ENCODE data around the gene MISP. TPM values are rescaled to one million over a fixed set of nuclear protein-coding genes. Genes with fewer than 3 reads are reported as not detected.
"Not testable (repeated sequence)": the region's sequence is repeated elsewhere in the genome, so short reads cannot be mapped to it uniquely, and the experiment has no call there.

The MISP gene
- total RNA-seq, 5 donors from 2014 or later (not counting 1 experiment from before 2014, with no cell fraction given), result 0.10 to 0.16 (median 0.15) TPM; not detected in 2

- Histone ChIP-seq H3K4me3 (ENCODE audit: control insufficient read depth in 1 of 2, extremely low read depth in 1 of 2, low read length in 1 of 2) (no peak overlapping the region), H3K36me3 (ENCODE audit: control insufficient read depth in 2 of 2, extremely low read depth in 1 of 2, insufficient read depth in 1 of 2, low read length in 1 of 2) (no peaks in the 10 kb centered on the region), H3K4me1 (ENCODE audit: control insufficient read depth in 1 of 2, extremely low read depth in 1 of 2, insufficient read depth in 2 of 2, low read length in 2 of 2) (peaks cover 0 to 5% of the 10 kb centered on the region in 2 experiments), H3K27ac (ENCODE audit: low read length) (no peak overlapping the region), H3K9me3 (no peaks in the 10 kb centered on the region), H3K27me3 (replicated peaks in 1 of 2; ENCODE audit: control insufficient read depth in 2 of 2, extremely low read depth in 1 of 2, insufficient read depth in 2 of 2, low read length in 1 of 2) (peaks cover 0 to 68% of the 10 kb centered on the region in 2 experiments)
- H3K27me3 Mint-ChIP-seq, result peaks cover 10 to 30% of the 10 kb centered on the region in 2 donors
- H3K27ac Mint-ChIP-seq, result no peak overlapping the region
- DNase-seq, result no peak
- no peaks in the 10 kb centered on the region for H3K36me3 Mint-ChIP-seq
- POLR2A ChIA-PET, result no interaction called here
- 93% methylated on average over 6 of the region's 13 CpGs for WGBS (ENCODE audit: insufficient coverage)
- CTCF ChIA-PET, result interaction anchor here in 1 of 2 donors (0.6 kb wide), 1 partner anchor 11 kb away, joined by 3 read pairs; no protein-coding TSS in a partner anchor
- no peak overlapping the region for H3K4me3 Mint-ChIP-seq
- peaks cover 0 to 2% (median 0%) of the 10 kb centered on the region in 3 donors for H3K4me1 Mint-ChIP-seq
- ATAC-seq (replicated peaks in 1 of 4), result no peak
- no peaks in the 10 kb centered on the region for H3K9me3 Mint-ChIP-seq
Measured at GRCh38 chr19:723247-723646, 27.7 kb upstream of the MISP start.

DNA sequence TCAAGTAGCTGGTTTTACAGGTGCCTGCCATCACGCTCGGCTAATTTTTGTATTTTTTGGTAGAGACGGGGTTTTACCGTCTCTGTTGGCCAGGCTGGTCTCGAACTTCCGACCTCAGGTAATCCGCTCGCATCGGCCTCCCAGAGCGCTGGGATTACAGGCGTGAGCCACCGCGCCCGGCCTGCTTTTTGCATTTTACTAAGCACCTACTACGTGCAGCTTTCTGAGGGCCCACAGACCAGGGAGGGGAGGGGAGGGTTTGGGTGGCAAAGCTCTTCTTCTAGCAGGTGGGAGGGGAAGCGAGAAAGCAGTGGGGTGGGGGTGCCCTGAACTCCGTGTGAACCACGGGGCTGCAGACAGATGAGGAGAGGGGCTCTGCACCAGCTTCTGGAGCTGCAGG lies 27.2 kb upstream of the MISP start:
- POLR2A ChIA-PET, result no interaction called here
- WGBS (ENCODE audit: insufficient coverage), result 81% methylated on average over 12 of the region's 18 CpGs
- Histone ChIP-seq H3K27me3 (replicated peaks in 1 of 2; ENCODE audit: control insufficient read depth in 2 of 2, extremely low read depth in 1 of 2, insufficient read depth in 2 of 2, low read length in 1 of 2) (peaks cover 0 to 64% of the 10 kb centered on the region in 2 experiments), H3K27ac (ENCODE audit: low read length) (no peak overlapping the region), H3K9me3 (no peaks in the 10 kb centered on the region), H3K4me1 (ENCODE audit: control insufficient read depth in 1 of 2, extremely low read depth in 1 of 2, insufficient read depth in 2 of 2, low read length in 2 of 2) (peaks cover 0 to 5% of the 10 kb centered on the region in 2 experiments), H3K4me3 (ENCODE audit: control insufficient read depth in 1 of 2, extremely low read depth in 1 of 2, low read length in 1 of 2) (no peak overlapping the region), H3K36me3 (ENCODE audit: control insufficient read depth in 2 of 2, extremely low read depth in 1 of 2, insufficient read depth in 1 of 2, low read length in 1 of 2) (no peaks in the 10 kb centered on the region)
- no peak overlapping the region for H3K27ac Mint-ChIP-seq
- peaks cover 5 to 25% of the 10 kb centered on the region in 2 donors for H3K27me3 Mint-ChIP-seq
- H3K9me3 Mint-ChIP-seq, result no peaks in the 10 kb centered on the region
- H3K4me3 Mint-ChIP-seq, result no peak overlapping the region
- H3K36me3 Mint-ChIP-seq, result no peaks in the 10 kb centered on the region
- ATAC-seq (replicated peaks in 1 of 4) (no peak), DNase-seq (no peak)
- CTCF ChIA-PET, result interaction anchor here in 1 of 2 donors (0.6 kb wide), 1 partner anchor 11 kb away, joined by 3 read pairs; no protein-coding TSS in a partner anchor
- peaks cover 0 to 2% (median 0%) of the 10 kb centered on the region in 3 donors for H3K4me1 Mint-ChIP-seq

DNA sequence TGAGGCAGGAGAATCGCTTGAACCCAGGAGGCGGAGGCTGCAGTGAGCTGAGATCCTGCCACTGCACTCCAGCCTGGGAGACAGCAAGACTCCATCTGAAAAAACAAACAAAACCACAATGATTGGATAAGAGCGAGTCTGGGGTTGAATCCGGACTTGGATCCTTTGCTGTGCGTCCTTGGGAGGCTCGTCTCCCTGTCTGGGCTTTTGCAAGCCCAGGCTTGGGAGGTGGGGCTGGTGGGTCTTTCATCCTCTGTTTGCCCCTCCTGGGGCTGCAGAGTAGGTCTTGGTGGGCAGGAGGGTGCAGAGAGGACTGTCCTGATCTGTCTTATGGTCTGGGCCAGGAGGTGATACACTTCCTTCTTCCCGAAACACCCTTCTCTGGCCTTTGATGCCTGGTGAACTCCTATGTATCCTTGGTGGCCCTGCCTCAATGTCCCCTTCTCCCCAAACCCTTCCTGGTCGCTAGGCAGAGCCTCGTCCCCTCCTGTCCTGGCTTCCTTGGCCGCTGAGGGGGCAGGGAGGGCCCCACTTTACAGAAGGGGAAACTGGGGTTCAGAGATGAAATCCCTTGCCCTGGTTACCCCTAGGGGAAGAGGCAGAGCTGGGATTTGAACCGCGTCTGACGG lies 25.3 kb upstream of the MISP start:
- POLR2A ChIA-PET, result no interaction called here
- CTCF ChIA-PET, result no interaction called here
- Mint-ChIP-seq H3K4me3 (no peak overlapping the region), H3K9me3 (no peaks in the 10 kb centered on the region), H3K36me3 (no peaks in the 10 kb centered on the region), H3K4me1 (peaks cover 0 to 2% (median 0%) of the 10 kb centered on the region in 3 donors), H3K27me3 (peaks cover 4 to 22% of the 10 kb centered on the region in 2 donors), H3K27ac (no peak overlapping the region)
- Histone ChIP-seq H3K27me3 (replicated peaks in 1 of 2; ENCODE audit: control insufficient read depth in 2 of 2, extremely low read depth in 1 of 2, insufficient read depth in 2 of 2, low read length in 1 of 2) (peaks cover 0 to 52% of the 10 kb centered on the region in 2 experiments), H3K4me1 (ENCODE audit: control insufficient read depth in 1 of 2, extremely low read depth in 1 of 2, insufficient read depth in 2 of 2, low read length in 2 of 2) (no peaks in the 10 kb centered on the region), H3K9me3 (no peaks in the 10 kb centered on the region), H3K36me3 (ENCODE audit: control insufficient read depth in 2 of 2, extremely low read depth in 1 of 2, insufficient read depth in 1 of 2, low read length in 1 of 2) (no peaks in the 10 kb centered on the region), H3K27ac (ENCODE audit: low read length) (no peak overlapping the region), H3K4me3 (ENCODE audit: control insufficient read depth in 1 of 2, extremely low read depth in 1 of 2, low read length in 1 of 2) (no peak overlapping the region)
- 68% methylated on average over 5 of the region's 13 CpGs for WGBS (ENCODE audit: insufficient coverage)
- no peak for ATAC-seq (replicated peaks in 1 of 4)
- DNase-seq, result no peak

DNA sequence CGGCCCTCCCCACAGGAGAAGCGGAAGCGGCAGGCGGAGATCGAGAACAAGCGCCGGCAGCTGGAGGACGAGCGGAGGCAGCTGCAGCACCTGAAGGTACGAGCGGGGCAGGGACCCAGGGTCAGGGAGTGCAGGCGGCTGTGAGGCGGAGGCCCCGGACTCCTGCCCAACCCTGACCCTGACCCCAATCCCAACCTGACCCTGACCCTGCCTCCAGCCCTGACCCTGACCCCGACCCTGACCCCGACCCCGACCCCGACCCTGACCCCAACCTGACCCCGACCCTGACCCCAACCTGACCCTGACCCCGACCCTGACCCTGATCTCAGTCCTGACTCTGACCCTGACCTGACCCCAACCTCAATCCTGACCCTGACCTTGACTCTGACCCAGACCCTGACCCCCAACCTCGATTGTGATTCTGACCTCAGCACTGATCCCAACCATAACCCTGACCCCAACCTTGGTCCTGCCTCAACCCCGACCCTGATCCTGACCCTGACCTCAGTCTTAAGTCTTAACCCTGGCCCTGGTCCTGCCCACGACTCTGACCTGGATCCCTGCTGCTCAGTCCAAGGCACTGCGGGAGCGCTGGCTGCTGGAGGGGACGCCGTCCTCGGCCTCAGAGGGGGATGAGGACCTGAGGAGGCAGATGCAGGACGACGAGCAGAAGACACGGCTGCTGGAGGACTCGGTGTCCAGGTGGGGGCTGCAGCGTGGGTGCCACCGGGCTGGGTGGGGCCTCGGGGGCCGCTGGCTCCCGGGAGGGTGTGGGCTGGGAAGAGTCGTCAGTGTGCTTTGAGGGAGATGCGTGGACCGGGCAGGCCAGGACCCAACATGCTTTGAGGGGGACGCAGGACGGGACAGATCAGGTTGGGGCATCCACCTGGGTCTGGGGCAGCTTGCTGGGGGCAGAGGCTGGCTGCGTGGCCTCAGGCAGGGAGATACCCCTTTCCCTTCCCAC lies 23.6 kb upstream of the MISP start:
- Histone ChIP-seq H3K9me3 (no peaks in the 10 kb centered on the region), H3K36me3 (ENCODE audit: control insufficient read depth in 2 of 2, extremely low read depth in 1 of 2, insufficient read depth in 1 of 2, low read length in 1 of 2) (no peaks in the 10 kb centered on the region), H3K27ac (ENCODE audit: low read length) (no peak overlapping the region), H3K27me3 (replicated peaks in 1 of 2; ENCODE audit: control insufficient read depth in 2 of 2, extremely low read depth in 1 of 2, insufficient read depth in 2 of 2, low read length in 1 of 2) (peaks cover 0 to 41% of the 10 kb centered on the region in 2 experiments), H3K4me1 (ENCODE audit: control insufficient read depth in 1 of 2, extremely low read depth in 1 of 2, insufficient read depth in 2 of 2, low read length in 2 of 2) (no peaks in the 10 kb centered on the region), H3K4me3 (ENCODE audit: control insufficient read depth in 1 of 2, extremely low read depth in 1 of 2, low read length in 1 of 2) (no peak overlapping the region)
- ChIA-PET CTCF (interaction anchor here in 1 of 2 donors (0.5 kb wide), 1 partner anchor 681 kb away, joined by 4 read pairs; no protein-coding TSS in a partner anchor), POLR2A (no interaction called here)
- ATAC-seq (replicated peaks in 1 of 4) (no peak), DNase-seq (no peak)
- WGBS (ENCODE audit: insufficient coverage), result 85% methylated on average over 36 of the region's 43 CpGs
- Mint-ChIP-seq H3K4me3 (no peak overlapping the region), H3K9me3 (no peaks in the 10 kb centered on the region), H3K36me3 (no peaks in the 10 kb centered on the region), H3K27me3 (peaks cover 4 to 15% of the 10 kb centered on the region in 2 donors), H3K27ac (no peak overlapping the region), H3K4me1 (no peaks in the 10 kb centered on the region)

GRCh38 chr19:728011-728410 lies 22.9 kb upstream of the MISP start:
- Histone ChIP-seq H3K4me1 (ENCODE audit: control insufficient read depth in 1 of 2, extremely low read depth in 1 of 2, insufficient read depth in 2 of 2, low read length in 2 of 2) (peaks cover 0 to 5% of the 10 kb centered on the region in 2 experiments), H3K27ac (ENCODE audit: low read length) (no peak overlapping the region), H3K4me3 (ENCODE audit: control insufficient read depth in 1 of 2, extremely low read depth in 1 of 2, low read length in 1 of 2) (no peak overlapping the region), H3K27me3 (replicated peaks in 1 of 2; ENCODE audit: control insufficient read depth in 2 of 2, extremely low read depth in 1 of 2, insufficient read depth in 2 of 2, low read length in 1 of 2) (peaks cover 0 to 33% of the 10 kb centered on the region in 2 experiments), H3K9me3 (no peaks in the 10 kb centered on the region), H3K36me3 (ENCODE audit: control insufficient read depth in 2 of 2, extremely low read depth in 1 of 2, insufficient read depth in 1 of 2, low read length in 1 of 2) (no peaks in the 10 kb centered on the region)
- Mint-ChIP-seq H3K27me3 (peaks cover 4 to 11% of the 10 kb centered on the region in 2 donors), H3K4me1 (peaks cover 0 to 4% (median under 1%) of the 10 kb centered on the region in 3 donors), H3K4me3 (no peak overlapping the region), H3K27ac (no peak overlapping the region), H3K9me3 (no peaks in the 10 kb centered on the region), H3K36me3 (no peaks in the 10 kb centered on the region)
- DNase-seq (no peak), ATAC-seq (replicated peaks in 1 of 4) (no peak)
- WGBS (ENCODE audit: insufficient coverage), result 72% methylated on average over 21 of the region's 26 CpGs
- ChIA-PET POLR2A (no interaction called here), CTCF (interaction anchor here in 1 of 2 donors (0.5 kb wide), 1 partner anchor 681 kb away, joined by 4 read pairs; no protein-coding TSS in a partner anchor)

DNA sequence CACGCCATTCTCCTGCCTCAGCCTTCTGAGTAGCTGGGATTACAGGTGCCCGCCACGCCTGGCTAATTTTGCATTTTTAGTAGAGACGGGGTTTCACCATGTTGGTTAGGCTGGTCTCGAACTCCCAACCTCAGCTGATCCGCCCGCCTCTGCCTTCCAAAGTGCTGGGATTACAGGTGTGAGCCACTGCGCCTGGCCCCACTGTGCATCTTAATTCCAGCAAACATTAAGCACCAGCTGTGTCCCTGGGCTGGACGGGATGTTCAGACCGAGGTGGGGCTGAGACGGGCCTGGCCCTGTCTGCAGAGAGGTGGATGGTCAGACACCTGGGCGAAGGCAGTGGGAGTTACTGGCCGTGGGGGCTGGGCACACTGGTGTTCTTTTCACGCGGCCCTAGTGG lies 21.3 kb upstream of the MISP start:
- H3K9me3 ChIP-seq; H3K36me3 Mint-ChIP-seq; H3K27me3 Mint-ChIP-seq; H3K4me3 ChIP-seq (ENCODE audit: control insufficient read depth in 1 of 2, extremely low read depth in 1 of 2, low read length in 1 of 2); H3K36me3 ChIP-seq (ENCODE audit: control insufficient read depth in 2 of 2, extremely low read depth in 1 of 2, insufficient read depth in 1 of 2, low read length in 1 of 2); H3K4me3 Mint-ChIP-seq; ATAC-seq (replicated peaks in 1 of 4); H3K27ac ChIP-seq (ENCODE audit: low read length); DNase-seq; H3K27ac Mint-ChIP-seq; CTCF ChIA-PET; H3K9me3 Mint-ChIP-seq: not testable (repeated sequence)
- peaks cover 6 to 13% (median 7%) of the 10 kb centered on the region in 3 donors for H3K4me1 Mint-ChIP-seq
- POLR2A ChIA-PET, result interaction anchor here in 1 of 2 donors (0.7 kb wide), 1 partner anchor 96 kb away, joined by 20 read pairs; no protein-coding TSS in a partner anchor
- peaks cover 0 to 14% of the 10 kb centered on the region in 2 experiments for H3K4me1 ChIP-seq (ENCODE audit: control insufficient read depth in 1 of 2, extremely low read depth in 1 of 2, insufficient read depth in 2 of 2, low read length in 2 of 2)
- 91% methylated on average over 8 of the region's 15 CpGs for WGBS (ENCODE audit: insufficient coverage)
- peaks cover 0 to 21% of the 10 kb centered on the region in 2 experiments for H3K27me3 ChIP-seq (replicated peaks in 1 of 2; ENCODE audit: control insufficient read depth in 2 of 2, extremely low read depth in 1 of 2, insufficient read depth in 2 of 2, low read length in 1 of 2)

Data from T-cell (primary cell).